SJSA1 (cell line): Measurements from ENCODE around the gene PCLO. TPM values are rescaled to one million over a fixed set of nuclear protein-coding genes. Genes with fewer than 3 reads are reported as not detected.
"Not testable (repeated sequence)": the region's sequence is repeated elsewhere in the genome, so short reads cannot be mapped to it uniquely, and the experiment has no call there.

ENCODE experiments used
- DNase-seq, 2 experiments: peaks; one replicate each; pipeline ENCODE4 v3.0.0-alpha.2; 2015 to 2020; ENCODE audit warnings: low spot score in 2 of 2, low read depth in 1 of 2
- H3K27ac ChIP-seq: fragments of 250-450 bp; sonication (Bioruptor Pico); 2 replicates; pipeline ENCODE4 v1.5.1; 2020; ENCODE audit warnings: mild to moderate bottlenecking, moderate library complexity
- H3K27me3 ChIP-seq: fragments of 250-450 bp; sonication (Bioruptor Pico); replicated peaks from 2 replicates; pipeline ENCODE4 v1.5.1; 2020; ENCODE audit warnings: mild to moderate bottlenecking, moderate library complexity
- H3K36me3 ChIP-seq: fragments of 250-450 bp; sonication (Bioruptor Pico); 2 replicates; pipeline ENCODE4 v1.5.1; 2020; ENCODE audit warnings: mild to moderate bottlenecking
- H3K4me1 ChIP-seq: fragments of 250-450 bp; sonication (Bioruptor Pico); replicated peaks from 2 replicates; pipeline ENCODE4 v1.6.1; 2021; ENCODE audit warnings: mild to moderate bottlenecking
- H3K4me3 ChIP-seq: fragments of 250-450 bp; sonication (Bioruptor Pico); 2 replicates; pipeline ENCODE4 v1.5.1; 2020; ENCODE audit warnings: mild to moderate bottlenecking
- H3K9me3 ChIP-seq: fragments of 250-450 bp; sonication (Bioruptor Pico); replicated peaks from 2 replicates; pipeline ENCODE4 v1.5.1; 2020; ENCODE audit warnings: mild to moderate bottlenecking
- total RNA-seq: library from RNA; depleted of rRNA; stranded (reverse); fragments of >200 nt; shearing (Covaris generic); gene quantifications from 2 replicates; pipeline ENCODE4 v1.2.3, GENCODE V29; 2014

PCLO gene
- total RNA-seq, 1 experiment from 2014 or later, result 1.1 TPM

DNA sequence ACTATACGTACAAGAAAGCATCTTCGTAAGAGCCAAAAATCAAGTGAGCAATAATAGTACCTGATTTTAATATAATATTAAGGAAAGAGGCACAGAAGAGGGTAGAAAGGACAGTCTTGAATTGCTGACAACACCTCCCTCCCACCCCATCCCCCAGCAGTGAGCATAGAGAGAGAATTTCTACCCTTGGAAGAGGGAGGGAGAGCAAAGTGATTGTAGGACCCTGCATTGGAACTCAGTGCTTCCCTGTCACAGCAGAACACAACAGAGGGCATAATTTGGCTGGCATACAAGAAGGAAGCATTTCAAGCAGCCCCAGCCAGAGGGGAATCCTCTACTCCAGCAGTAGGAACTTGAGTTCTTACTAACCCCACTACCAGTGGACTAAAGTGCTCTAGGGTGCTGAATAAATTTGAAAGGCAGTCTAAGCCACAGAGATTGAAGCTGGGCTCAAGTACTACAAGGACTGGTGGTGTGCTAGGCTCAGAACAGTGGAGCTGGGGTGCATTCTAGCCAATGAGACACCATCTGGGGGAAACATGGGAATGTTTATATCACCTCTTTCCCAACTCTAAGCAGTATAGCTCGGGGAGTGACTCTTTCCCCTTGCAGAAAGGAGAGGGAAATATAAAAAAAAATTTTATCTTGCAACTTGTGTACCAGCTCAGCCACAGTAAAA lies 44.2 kb downstream of the PCLO start:
- no peak for DNase-seq
- Histone ChIP-seq H3K4me3 (no peak overlapping the region), H3K4me1 (no peaks in the 10 kb centered on the region), H3K9me3 (no peaks in the 10 kb centered on the region), H3K27me3 (0 out of 2 replicates have a peak, but pooled peaks cover 4% of the 10 kb centered on the region), H3K27ac (no peak overlapping the region), H3K36me3 (no peaks in the 10 kb centered on the region)

DNA sequence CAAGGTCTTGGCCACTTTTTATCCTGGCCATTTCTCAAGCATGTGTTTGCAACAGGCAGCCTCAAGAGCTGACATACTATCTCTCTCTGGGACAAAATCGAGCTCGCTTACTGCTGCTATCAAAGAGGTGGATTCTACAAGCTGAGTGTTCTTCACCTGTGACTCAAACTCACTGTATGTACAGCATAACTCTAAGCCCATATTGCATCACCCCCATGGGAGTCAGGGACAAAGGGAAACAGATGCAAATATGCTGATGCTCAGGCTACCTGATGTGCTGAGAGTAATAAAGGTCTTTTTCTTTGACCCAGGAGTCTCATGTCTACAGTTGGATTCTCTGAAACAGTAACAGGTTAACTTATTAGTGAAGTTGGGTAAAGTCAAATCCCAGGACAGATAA lies 45.2 kb downstream of the PCLO start:
- no peak for DNase-seq
- Histone ChIP-seq H3K27me3 (0 out of 2 replicates have a peak, but pooled peaks cover 4% of the 10 kb centered on the region), H3K4me3 (no peak overlapping the region), H3K27ac (no peak overlapping the region), H3K9me3 (no peaks in the 10 kb centered on the region), H3K36me3 (no peaks in the 10 kb centered on the region), H3K4me1 (no peaks in the 10 kb centered on the region)

DNA sequence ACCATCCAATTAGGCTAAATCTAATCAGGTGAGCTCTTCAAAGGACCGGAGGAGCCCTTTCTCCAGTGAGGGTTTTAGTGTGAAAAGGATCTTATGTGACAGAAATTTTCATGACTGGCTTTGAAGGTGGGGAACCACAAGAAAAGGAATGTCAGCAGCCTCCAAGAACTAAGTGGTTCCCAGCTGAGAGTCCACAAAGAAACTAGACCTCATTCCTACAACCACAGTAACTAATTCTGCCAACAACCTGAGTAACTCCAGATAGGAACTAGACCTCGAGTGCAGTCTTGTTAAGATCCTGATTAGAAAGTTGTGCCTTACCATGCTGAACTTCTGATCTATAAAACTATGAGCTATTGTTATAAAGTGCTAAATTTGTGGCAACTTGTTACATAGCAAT lies 51.3 kb downstream of the PCLO start:
- no peak for DNase-seq
- Histone ChIP-seq H3K27me3 (0 out of 2 replicates have a peak, but pooled peaks cover 4% of the 10 kb centered on the region), H3K4me1 (no peaks in the 10 kb centered on the region), H3K9me3 (no peaks in the 10 kb centered on the region), H3K4me3 (no peak overlapping the region), H3K36me3 (no peaks in the 10 kb centered on the region), H3K27ac (no peak overlapping the region)

DNA sequence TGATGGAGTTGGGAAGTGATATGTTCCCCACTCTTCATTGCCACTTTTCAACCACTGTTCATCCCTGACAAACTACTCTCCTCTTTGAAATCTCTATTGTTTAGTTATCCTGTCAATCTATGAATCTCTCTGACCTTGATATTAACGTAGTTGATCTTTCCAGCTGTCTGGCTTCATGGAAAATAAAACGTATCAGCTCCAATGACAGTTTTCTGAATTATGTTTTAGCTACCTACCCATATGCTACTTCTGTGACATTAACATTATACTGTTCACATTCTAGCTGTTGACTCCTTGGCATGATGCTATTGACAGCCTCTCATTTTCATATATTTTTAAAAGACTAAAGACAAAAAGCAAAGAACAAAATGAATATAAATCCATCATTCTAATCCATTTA lies 53.3 kb downstream of the PCLO start:
- Histone ChIP-seq H3K27me3 (no peaks in the 10 kb centered on the region), H3K4me1 (no peaks in the 10 kb centered on the region), H3K36me3 (no peaks in the 10 kb centered on the region), H3K9me3 (no peaks in the 10 kb centered on the region), H3K4me3 (no peak overlapping the region), H3K27ac (no peak overlapping the region)
- DNase-seq, result no peak

DNA sequence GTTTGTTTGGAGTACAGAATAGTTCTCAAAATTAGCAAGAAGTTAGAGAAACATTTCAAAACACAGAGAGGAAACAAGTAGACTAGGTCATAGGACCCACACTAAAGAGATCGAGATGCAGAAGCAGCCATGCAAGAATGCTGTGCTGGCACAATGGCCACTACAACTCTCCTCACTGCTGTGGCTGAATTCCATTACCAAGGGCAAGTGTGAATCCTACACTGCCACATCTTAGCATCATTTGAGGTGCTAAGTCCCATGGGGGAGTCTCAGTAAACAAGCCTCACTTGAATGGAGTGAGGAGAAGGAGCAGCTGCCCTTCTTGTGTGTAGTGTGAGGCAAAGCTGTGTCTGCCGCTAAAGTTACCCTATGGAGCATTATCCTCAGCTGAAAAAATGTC lies 56.7 kb downstream of the PCLO start:
- Histone ChIP-seq H3K4me1 (no peaks in the 10 kb centered on the region), H3K36me3 (no peaks in the 10 kb centered on the region), H3K9me3 (no peaks in the 10 kb centered on the region), H3K27ac (no peak overlapping the region), H3K4me3 (no peak overlapping the region), H3K27me3 (no peaks in the 10 kb centered on the region)
- no peak for DNase-seq

DNA sequence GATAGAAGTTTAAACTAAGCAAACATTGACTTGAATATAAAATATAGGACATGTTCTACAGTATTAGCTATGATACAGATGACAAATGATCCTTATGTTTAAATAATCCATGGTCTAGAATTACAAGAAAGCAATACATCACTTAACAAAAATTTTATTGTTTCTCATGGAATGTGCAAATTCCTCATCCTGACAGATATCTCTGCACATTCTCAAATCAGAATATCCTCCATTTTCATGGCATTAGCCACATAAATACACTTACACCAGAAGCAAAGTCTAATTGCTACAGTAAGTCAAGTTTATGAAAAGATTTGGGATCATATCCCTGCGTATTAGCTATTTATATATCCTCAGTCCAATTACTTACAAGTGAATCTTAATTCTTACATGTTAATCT lies 57.6 kb downstream of the PCLO start:
- H3K27ac ChIP-seq, result no peak overlapping the region
- no peaks in the 10 kb centered on the region for H3K4me1 ChIP-seq
- no peak overlapping the region for H3K4me3 ChIP-seq
- DNase-seq, result no peak
- no peaks in the 10 kb centered on the region for H3K36me3 ChIP-seq
- no peaks in the 10 kb centered on the region for H3K27me3 ChIP-seq
- no peaks in the 10 kb centered on the region for H3K9me3 ChIP-seq

DNA sequence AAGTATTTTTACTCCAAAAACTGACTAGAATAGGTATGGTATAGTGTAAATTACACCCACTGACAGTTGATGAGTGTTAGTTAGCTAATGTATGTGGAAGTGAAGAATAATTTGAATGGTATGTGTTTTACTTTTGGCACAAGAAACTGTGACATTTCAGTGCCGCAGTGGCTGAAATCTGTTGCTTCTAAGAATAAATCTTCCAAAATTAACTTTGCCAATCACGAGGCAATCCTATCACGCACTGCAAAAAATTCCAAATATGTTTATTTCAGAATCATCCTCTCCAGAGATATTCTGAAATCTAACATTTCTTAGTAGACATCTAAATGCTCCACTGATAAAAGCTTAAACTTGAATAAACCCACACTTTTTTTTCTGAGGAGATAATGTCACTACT lies 61.2 kb downstream of the PCLO start:
- Histone ChIP-seq H3K27ac (no peak overlapping the region), H3K4me3 (no peak overlapping the region), H3K9me3 (no peaks in the 10 kb centered on the region), H3K4me1 (no peaks in the 10 kb centered on the region), H3K36me3 (no peaks in the 10 kb centered on the region), H3K27me3 (no peaks in the 10 kb centered on the region)
- DNase-seq, result no peak

DNA sequence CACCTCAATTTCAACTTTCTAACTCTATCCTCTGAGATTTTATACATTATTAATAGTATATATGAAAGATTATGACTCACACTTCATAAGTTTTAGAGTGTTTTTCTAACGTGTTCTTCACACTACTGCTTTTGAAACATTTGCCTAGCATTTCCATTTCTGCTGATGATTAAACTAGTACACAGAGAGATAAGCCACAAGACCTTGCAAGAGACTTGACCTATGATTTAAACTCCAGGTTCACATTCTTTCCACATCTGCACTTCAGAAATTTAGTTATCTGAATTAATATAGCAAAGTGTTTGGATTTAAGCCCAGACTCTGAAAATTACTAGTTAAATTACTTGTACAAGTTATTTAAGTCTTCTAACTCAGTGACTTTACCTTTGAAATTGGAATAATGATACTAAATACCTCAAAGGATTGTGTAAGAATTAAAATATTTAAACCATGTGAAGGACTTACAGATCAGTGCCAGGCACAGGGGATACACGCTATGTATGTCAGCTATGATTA lies 66.6 kb downstream of the PCLO start:
- Histone ChIP-seq H3K27ac (no peak overlapping the region), H3K36me3 (no peaks in the 10 kb centered on the region), H3K4me3 (no peak overlapping the region), H3K9me3 (no peaks in the 10 kb centered on the region), H3K4me1 (no peaks in the 10 kb centered on the region), H3K27me3 (no peaks in the 10 kb centered on the region)
- no peak for DNase-seq

DNA sequence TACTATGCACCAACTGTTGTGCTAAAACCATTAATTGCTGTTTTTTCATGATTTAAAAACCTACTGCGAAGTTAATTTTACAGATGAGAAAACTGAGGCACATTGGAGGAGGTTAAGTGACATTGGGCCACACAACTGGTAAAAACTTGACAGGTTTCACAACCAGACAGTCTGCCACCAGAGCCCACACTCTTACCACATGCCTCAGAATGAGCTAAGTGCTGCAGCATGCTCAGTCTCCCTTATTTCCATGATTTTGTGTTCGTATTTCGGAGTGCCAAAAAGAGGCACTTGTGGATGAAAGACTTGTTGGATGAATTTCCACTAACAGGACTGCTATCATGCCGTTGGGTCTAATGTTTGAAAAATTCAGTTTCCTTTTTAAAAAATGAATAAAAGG lies 77.4 kb downstream of the PCLO start:
- DNase-seq, result no peak
- no peaks in the 10 kb centered on the region for H3K4me1 ChIP-seq
- H3K9me3 ChIP-seq, result no peaks in the 10 kb centered on the region
- no peak overlapping the region for H3K4me3 ChIP-seq
- no peaks in the 10 kb centered on the region for H3K27me3 ChIP-seq
- no peak overlapping the region for H3K27ac ChIP-seq
- H3K36me3 ChIP-seq, result no peaks in the 10 kb centered on the region

DNA sequence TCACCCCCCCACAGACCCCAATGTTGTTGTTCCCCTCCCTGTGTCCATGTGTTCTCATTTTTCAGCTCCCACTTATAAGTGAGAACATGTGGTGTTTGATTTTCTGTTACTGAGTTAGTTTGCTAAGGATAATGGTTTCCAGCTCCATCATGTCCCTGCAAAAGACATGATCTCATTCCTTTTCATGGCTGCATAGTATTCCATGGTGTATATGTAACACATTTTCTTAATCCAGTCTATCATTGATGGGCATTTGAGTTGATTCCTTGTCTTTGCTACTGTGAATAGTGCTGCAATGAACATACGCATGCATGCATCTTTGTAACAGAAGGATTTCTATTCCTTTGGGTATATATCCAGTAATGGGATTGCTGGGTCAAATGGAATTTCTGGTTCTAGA lies 82.8 kb downstream of the PCLO start:
- not testable (repeated sequence) for H3K27me3 ChIP-seq, H3K36me3 ChIP-seq, H3K9me3 ChIP-seq

DNA sequence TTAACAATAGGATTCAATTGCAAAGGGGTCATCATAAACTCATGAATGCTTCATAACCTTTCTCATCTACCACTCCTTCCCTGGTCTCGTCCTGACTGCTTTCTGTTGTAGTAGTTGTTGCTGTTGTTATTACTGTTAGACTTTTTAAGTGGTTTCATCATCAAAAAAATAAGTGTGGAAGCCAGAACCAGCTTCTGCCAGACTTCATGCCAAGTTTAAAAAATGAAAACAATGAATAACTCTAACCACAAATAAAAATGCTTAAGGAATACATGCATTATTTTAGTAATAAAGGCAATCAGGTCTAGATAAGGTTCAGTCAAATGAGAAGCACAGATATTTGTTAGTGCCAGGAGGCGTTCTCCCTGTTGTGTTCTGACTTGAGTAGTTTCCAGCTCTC lies 85.4 kb downstream of the PCLO start:
- no peak overlapping the region for H3K4me3 ChIP-seq
- H3K4me1 ChIP-seq, result no peaks in the 10 kb centered on the region
- no peak for DNase-seq
- no peaks in the 10 kb centered on the region for H3K36me3 ChIP-seq
- H3K27ac ChIP-seq, result no peak overlapping the region
- no peaks in the 10 kb centered on the region for H3K9me3 ChIP-seq
- H3K27me3 ChIP-seq, result 0 out of 2 replicates have a peak, but pooled peaks cover 2% of the 10 kb centered on the region

More for the DNA sequence above, 82.8 kb downstream of the PCLO start:
- not testable (repeated sequence) for DNase-seq, H3K4me3 ChIP-seq, H3K4me1 ChIP-seq, H3K27ac ChIP-seq

DNA sequence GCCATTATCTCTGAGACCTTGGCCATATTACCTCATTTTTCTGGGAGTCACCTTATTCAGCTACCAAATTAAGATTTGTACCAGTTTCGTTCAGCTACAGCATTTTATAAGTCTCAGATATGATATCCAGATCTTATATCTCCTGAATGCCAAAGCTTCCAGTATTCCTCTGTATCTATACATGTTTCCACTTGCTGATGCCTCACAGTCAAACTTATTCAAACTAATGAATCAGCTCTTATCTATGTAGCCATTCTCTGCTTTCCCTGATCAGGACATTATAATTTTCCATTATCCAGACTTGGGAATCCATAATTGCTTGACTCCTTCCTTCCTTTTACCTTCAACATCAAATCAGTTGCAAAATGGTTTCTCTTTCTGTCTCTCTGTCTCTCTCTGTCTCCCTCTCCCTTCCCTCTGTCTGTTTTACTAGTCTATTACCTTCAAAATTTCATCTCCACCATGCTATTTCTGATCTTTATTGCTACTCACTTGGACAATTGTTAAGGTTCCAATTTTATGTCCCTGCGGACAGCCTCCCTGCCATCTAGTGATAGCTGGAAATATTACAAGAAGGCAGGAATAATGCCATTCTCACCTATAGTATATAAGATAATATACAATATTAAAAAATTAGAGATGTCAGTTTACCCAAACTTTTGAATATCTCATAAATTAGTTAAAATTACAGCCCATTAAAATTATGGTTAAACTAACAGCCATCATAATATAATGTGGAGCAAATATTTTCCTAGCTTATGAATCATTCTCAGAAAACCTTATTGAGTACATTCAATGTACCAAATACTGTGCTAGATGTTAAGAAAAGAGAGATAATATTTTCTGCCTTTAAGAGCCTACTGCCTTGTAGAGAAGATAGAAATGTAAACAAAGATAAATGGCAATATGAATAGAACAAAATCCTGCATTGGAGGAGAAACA lies 89.8 kb downstream of the PCLO start:
- no peaks in the 10 kb centered on the region for H3K9me3 ChIP-seq
- H3K27ac ChIP-seq, result no peak overlapping the region
- no peak for DNase-seq
- 0 out of 2 replicates have a peak, but pooled peaks cover 2% of the 10 kb centered on the region for H3K27me3 ChIP-seq
- no peak overlapping the region for H3K4me3 ChIP-seq
- H3K36me3 ChIP-seq, result no peaks in the 10 kb centered on the region
- no peaks in the 10 kb centered on the region for H3K4me1 ChIP-seq

DNA sequence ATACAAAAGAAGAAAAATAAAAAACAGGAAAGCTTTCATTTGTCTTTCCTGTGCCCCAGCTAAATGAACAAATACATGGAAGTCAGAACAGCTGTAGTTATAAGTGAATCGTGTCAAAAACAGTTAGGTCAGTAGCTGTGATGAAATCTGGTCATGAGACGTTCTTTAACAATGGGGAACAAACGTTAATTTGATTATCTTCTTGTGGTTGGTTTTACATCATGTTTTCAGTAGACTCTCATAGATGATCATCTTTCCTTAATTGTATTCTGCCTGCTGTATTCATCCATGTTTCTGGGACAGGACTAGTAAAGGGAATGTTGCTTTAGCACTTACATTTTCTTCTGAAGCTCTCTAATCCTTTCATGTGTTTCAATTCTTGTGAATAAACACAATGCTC lies 97.0 kb downstream of the PCLO start:
- no peak overlapping the region for H3K4me3 ChIP-seq
- no peaks in the 10 kb centered on the region for H3K4me1 ChIP-seq
- H3K9me3 ChIP-seq, result no peaks in the 10 kb centered on the region
- DNase-seq, result no peak
- H3K36me3 ChIP-seq, result no peaks in the 10 kb centered on the region
- H3K27ac ChIP-seq, result no peak overlapping the region
- H3K27me3 ChIP-seq, result no peaks in the 10 kb centered on the region

DNA sequence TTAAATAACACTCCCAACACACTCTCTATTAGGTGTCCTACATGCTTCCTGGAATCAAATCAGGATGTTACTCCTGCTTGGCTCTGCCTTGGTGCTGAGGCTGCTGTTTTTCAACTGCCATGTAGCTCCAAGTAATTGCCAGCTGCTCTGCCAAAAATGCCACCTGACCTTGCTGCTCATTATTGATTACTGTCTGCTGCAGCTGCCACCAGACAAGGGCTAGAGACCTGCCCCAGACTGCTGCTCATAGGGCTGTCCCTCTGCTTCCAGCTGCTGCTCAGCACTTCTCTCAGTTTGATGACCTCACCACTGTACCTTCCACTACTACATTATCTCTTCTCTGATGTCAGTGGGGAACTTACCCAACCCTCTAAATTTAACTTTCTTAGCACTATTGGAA lies 102.5 kb downstream of the PCLO start:
- H3K27me3 ChIP-seq, result no peaks in the 10 kb centered on the region
- no peak overlapping the region for H3K27ac ChIP-seq

More for the DNA sequence above, 102.5 kb downstream of the PCLO start:
- Histone ChIP-seq H3K36me3 (no peaks in the 10 kb centered on the region), H3K9me3 (no peaks in the 10 kb centered on the region), H3K4me1 (no peaks in the 10 kb centered on the region), H3K4me3 (no peak overlapping the region)
- no peak for DNase-seq
